ENCODE measurements around the gene BNIPL. TPM values are rescaled to one million over a fixed set of nuclear protein-coding genes. Genes with fewer than 3 reads are reported as not detected.

Gene BNIPL
- total and polyA plus RNA-seq, 2 of the 8 experiments (the other 6 are each of a cell fraction or from before 2014, with no cell fraction given), result 2.4 to 3.3 TPM

DNA sequence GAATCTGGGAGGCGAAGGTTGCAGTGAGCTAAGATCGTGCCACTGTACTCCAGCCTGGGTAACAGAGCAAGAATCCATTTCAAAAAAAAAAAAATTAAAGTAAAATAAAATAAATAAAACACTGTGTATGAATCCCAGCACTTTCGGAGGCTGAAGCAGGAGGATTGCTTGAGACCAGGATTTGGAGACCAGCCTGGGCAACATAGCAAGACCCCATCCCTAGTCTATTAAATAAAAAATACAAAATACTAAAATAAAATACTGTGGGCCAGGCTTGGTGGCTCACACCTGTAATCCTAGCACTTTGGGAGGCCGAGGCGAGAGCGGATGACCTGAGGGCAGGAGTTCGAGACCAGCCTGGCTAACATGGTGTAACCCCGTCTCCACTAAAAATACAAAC lies 4.2 kb upstream of the BNIPL start:
- peaks cover 0 to 3% (median 0%) of the 10 kb centered on the region in 4 experiments; a peak in 3 of 7 replicates for H3K4me1 ChIP-seq (replicated peaks in 1 of 4; ENCODE audit: control insufficient read depth in 3 of 4, insufficient read depth in 4 of 4, low read length in 3 of 4)
- H2BK15ac ChIP-seq (ENCODE audit: low read length), result no peak overlapping the region
- no peak overlapping the region for H3K4me3 ChIP-seq (ENCODE audit: extremely low read depth in 1 of 4, insufficient read depth in 2 of 4, low read depth in 3 of 4, low read length in 4 of 4)
- no peak overlapping the region for H2BK120ac ChIP-seq (replicated peaks; ENCODE audit: low read depth, low read length)
- FAIRE-seq (no peak), DNase-seq (ENCODE audit: low read depth in 1 of 2, low spot score in 2 of 2) (no peak)
- no peak overlapping the region for H3K14ac ChIP-seq (ENCODE audit: insufficient read length)
- CTCF ChIA-PET (ENCODE audit: partially characterized antibody), result interaction anchor here (1.0 to 2.0 kb wide), 5 partner anchors 15 to 68 kb away, joined by 3 to 9 read pairs (median 5); partner anchors contain the start of genes C1orf56, CDC42SE1, MINDY1 and MLLT11
- H2BK5ac ChIP-seq (ENCODE audit: low read depth, low read length), result no peak overlapping the region
- H4K20me1 ChIP-seq (replicated peaks in 1 of 2; ENCODE audit: control insufficient read depth in 1 of 2, insufficient read depth in 2 of 2, low read length in 2 of 2), result no peaks in the 10 kb centered on the region
- no peaks in the 10 kb centered on the region for H3K9me3 ChIP-seq (ENCODE audit: insufficient read depth in 2 of 2, low read depth in 1 of 2, low read length in 1 of 2)
- H3K4ac ChIP-seq (replicated peaks; ENCODE audit: insufficient read length, low read depth, low read length), result no peak overlapping the region
- POLR2A ChIA-PET (ENCODE audit: partially characterized antibody), result interaction anchor here (1.3 to 1.7 kb wide), 4 partner anchors 13 to 20 kb away, joined by 3 to 11 read pairs (median 4); partner anchors contain the start of gene C1orf56
- no peak overlapping the region for H4K91ac ChIP-seq (replicated peaks; ENCODE audit: insufficient read length, low read length)
- H3K23ac ChIP-seq (ENCODE audit: insufficient read length), result no peak overlapping the region
- H4K5ac ChIP-seq (ENCODE audit: insufficient read length, low read depth, low read length), result no peak overlapping the region
- H3K23me2 ChIP-seq (ENCODE audit: low read depth, low read length), result no peaks in the 10 kb centered on the region
- no peak overlapping the region for H2AFZ ChIP-seq (ENCODE audit: low read length)
- no peak overlapping the region for H2AK5ac ChIP-seq (ENCODE audit: low read depth, low read length)
- H3K79me1 ChIP-seq (ENCODE audit: low read depth, low read length), result no peaks in the 10 kb centered on the region
- H3K27ac ChIP-seq (ENCODE audit: low read depth, low read length), result no peak overlapping the region
- H4K8ac ChIP-seq (ENCODE audit: extremely low read depth, insufficient read depth, low read length), result no peak overlapping the region
- H3K9ac ChIP-seq (replicated peaks in 1 of 4; ENCODE audit: extremely low read depth in 1 of 4, low read depth in 3 of 4, low read length in 3 of 4), result no peak overlapping the region
- H2BK20ac ChIP-seq (ENCODE audit: low read length), result no peak overlapping the region
- H3K56ac ChIP-seq (replicated peaks; ENCODE audit: insufficient read length, low read depth, low read length), result no peak overlapping the region
- H3K79me2 ChIP-seq (ENCODE audit: control insufficient read depth in 1 of 2, insufficient read depth in 2 of 2, low read length in 2 of 2), result no peaks in the 10 kb centered on the region
- H3K4me2 ChIP-seq (ENCODE audit: insufficient read depth in 1 of 2, low read depth in 2 of 2, low read length in 2 of 2), result no peak overlapping the region
- H3K36me3 ChIP-seq (ENCODE audit: control insufficient read depth in 2 of 4, insufficient read depth in 4 of 4, low read length in 3 of 4), result peaks cover 2 to 27% (median 20%) of the 10 kb centered on the region in 4 experiments; a peak in 7 of 8 replicates
- no peak overlapping the region for H3K18ac ChIP-seq (ENCODE audit: extremely low read depth, low read length)
- no peak overlapping the region for H2BK12ac ChIP-seq (ENCODE audit: low read depth, low read length)
- 97% methylated on average over 8 of the region's 8 CpGs; no CpG with 5 or more reads in 1 of the 2 experiments for WGBS, 2 experiments (ENCODE audit: extremely low coverage in 1 of 2, insufficient coverage in 1 of 2, insufficient read length in 1 of 2, insufficient replicate concordance in 2 of 2, low coverage in 1 of 2, low lambda C conversion rate in 2 of 2, missing lambda C conversion rate in 1 of 2)
- H3K27me3 ChIP-seq (replicated peaks in 1 of 4; ENCODE audit: control insufficient read depth in 3 of 4, extremely low read depth in 1 of 4, insufficient read depth in 3 of 4, low read length in 3 of 4), result no peaks in the 10 kb centered on the region
- TF ChIP-seq JUN (IDR thresholded peaks at IDR 0.05; ENCODE audit: low read depth, low read length) (no peak), SP1 (IDR thresholded peaks at IDR 0.05; ENCODE audit: low read depth, low read length) (no peak), HDAC2 (IDR thresholded peaks at IDR 0.05; ENCODE audit: borderline replicate concordance in 1 of 2, low read depth in 2 of 2, low read length in 2 of 2) (no peak), SIX5 (IDR thresholded peaks at IDR 0.05; ENCODE audit: low read depth, low read length) (no peak), SRF (IDR thresholded peaks at IDR 0.05; ENCODE audit: low read depth, low read length) (no peak), SIRT6 (IDR thresholded peaks at IDR 0.05; ENCODE audit: low read length) (no peak), JUND (IDR thresholded peaks at IDR 0.05; ENCODE audit: low read length) (no peak)
- TF ChIP-seq, protein P1, sequence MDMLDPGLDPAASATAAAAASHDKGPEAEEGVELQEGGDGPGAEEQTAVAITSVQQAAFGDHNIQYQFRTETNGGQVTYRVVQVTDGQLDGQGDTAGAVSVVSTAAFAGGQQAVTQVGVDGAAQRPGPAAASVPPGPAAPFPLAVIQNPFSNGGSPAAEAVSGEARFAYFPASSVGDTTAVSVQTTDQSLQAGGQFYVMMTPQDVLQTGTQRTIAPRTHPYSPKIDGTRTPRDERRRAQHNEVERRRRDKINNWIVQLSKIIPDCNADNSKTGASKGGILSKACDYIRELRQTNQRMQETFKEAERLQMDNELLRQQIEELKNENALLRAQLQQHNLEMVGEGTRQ (IDR thresholded peaks at IDR 0.05; ENCODE audit: low read length), result no peak
- TF ChIP-seq, protein P2, sequence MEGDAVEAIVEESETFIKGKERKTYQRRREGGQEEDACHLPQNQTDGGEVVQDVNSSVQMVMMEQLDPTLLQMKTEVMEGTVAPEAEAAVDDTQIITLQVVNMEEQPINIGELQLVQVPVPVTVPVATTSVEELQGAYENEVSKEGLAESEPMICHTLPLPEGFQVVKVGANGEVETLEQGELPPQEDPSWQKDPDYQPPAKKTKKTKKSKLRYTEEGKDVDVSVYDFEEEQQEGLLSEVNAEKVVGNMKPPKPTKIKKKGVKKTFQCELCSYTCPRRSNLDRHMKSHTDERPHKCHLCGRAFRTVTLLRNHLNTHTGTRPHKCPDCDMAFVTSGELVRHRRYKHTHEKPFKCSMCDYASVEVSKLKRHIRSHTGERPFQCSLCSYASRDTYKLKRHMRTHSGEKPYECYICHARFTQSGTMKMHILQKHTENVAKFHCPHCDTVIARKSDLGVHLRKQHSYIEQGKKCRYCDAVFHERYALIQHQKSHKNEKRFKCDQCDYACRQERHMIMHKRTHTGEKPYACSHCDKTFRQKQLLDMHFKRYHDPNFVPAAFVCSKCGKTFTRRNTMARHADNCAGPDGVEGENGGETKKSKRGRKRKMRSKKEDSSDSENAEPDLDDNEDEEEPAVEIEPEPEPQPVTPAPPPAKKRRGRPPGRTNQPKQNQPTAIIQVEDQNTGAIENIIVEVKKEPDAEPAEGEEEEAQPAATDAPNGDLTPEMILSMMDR (IDR thresholded peaks at IDR 0.05; ENCODE audit: control extremely low read depth in 1 of 3, insufficient read depth in 1 of 3, low read depth in 1 of 3, low read length in 3 of 3), result no peak
- TF ChIP-seq, protein P3, sequence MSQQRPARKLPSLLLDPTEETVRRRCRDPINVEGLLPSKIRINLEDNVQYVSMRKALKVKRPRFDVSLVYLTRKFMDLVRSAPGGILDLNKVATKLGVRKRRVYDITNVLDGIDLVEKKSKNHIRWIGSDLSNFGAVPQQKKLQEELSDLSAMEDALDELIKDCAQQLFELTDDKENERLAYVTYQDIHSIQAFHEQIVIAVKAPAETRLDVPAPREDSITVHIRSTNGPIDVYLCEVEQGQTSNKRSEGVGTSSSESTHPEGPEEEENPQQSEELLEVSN (IDR thresholded peaks at IDR 0.05), result no peak

Measured in H1 (cell line).